IMR-90 (cell line): ENCODE data around the gene SNAP25. TPM values are rescaled to one million over a fixed set of nuclear protein-coding genes. Genes with fewer than 3 reads are reported as not detected.

Experiments
- ATAC-seq: fragments of 200-7000 bp; cut with Tn5 transposase; 2 replicates; pipeline ENCODE4 v1.9.1; 2020; ENCODE audit warnings: low read depth, mild to moderate bottlenecking, moderate library complexity
- BruUV-seq: library from RNA; stranded (reverse); fragments of 400-500 nt; replicated peaks from 2 replicates; lab custom pipeline; 2021; lab: Mats Ljungman, UMichigan
- CTCF ChIA-PET: fragments of 300-600 bp; formaldehyde crosslinking; extraction: SDS; loops from one replicate; lab custom pipeline; 2021; ENCODE audit warnings: antibody characterized with exemption; lab: Yijun Ruan, JAX
- POLR2A ChIA-PET: fragments of 300-600 bp; sonication (Branson Sonifier 250); formaldehyde crosslinking; loops from one replicate; lab custom pipeline; 2022; ENCODE audit warnings: antibody characterized with exemption; ENCODE audit not compliant: unreplicated experiment; lab: Charles Lee
- DNase-seq: peaks from one replicate; pipeline ENCODE4 v3.0.0; 2013
- H2AFZ ChIP-seq: replicated peaks from 2 replicates; pipeline ENCODE3; 2013; ENCODE audit warnings: low read length, mild to moderate bottlenecking; ENCODE audit not compliant: poor library complexity
- H2AK5ac ChIP-seq: 2 replicates; pipeline ENCODE4 v1.6.1; 2013; ENCODE audit warnings: low read depth, low read length, inconsistent platforms
- H2AK9ac ChIP-seq: replicated peaks from 2 replicates; pipeline ENCODE3; 2013; ENCODE audit warnings: mild to moderate bottlenecking, low read depth, low read length, moderate library complexity; ENCODE audit not compliant: poor library complexity
- H2BK120ac ChIP-seq: 2 replicates; pipeline ENCODE4 v1.6.1; 2013; ENCODE audit warnings: low read depth, low read length, inconsistent platforms
- H2BK15ac ChIP-seq: 3 replicates; pipeline ENCODE4 v1.6.1; 2013; ENCODE audit warnings: low read depth, low read length, inconsistent platforms
- H2BK20ac ChIP-seq: 2 replicates; pipeline ENCODE4 v1.6.1; 2013; ENCODE audit warnings: low read depth, mild to moderate bottlenecking, inconsistent platforms, low read length, moderate library complexity
- H2BK5ac ChIP-seq: 2 replicates; pipeline ENCODE4 v1.6.1; 2013; ENCODE audit warnings: mild to moderate bottlenecking, low read depth, low read length, inconsistent platforms; ENCODE audit not compliant: poor library complexity, severe bottlenecking
- H3K14ac ChIP-seq: replicated peaks from 2 replicates; pipeline ENCODE4 v1.6.1; 2013; ENCODE audit warnings: low read depth, low read length, inconsistent platforms
- H3K18ac ChIP-seq: 2 replicates; pipeline ENCODE4 v1.6.1; 2013; ENCODE audit warnings: low read depth, low read length, control low read depth
- H3K23ac ChIP-seq: 2 replicates; pipeline ENCODE4 v1.6.1; 2013; ENCODE audit warnings: low read depth, low read length, inconsistent platforms
- H3K27ac ChIP-seq: 2 replicates; pipeline ENCODE4 v1.5.1; 2013; ENCODE audit warnings: mild to moderate bottlenecking, control low read depth, low read length; ENCODE audit not compliant: insufficient read depth
- H3K27me3 ChIP-seq: 2 replicates; pipeline ENCODE4 v1.6.1; 2013; ENCODE audit warnings: low read length; ENCODE audit not compliant: control insufficient read depth, insufficient read depth
- H3K36me3 ChIP-seq: 2 replicates; pipeline ENCODE4 v1.6.1; 2013; ENCODE audit warnings: low read length, mixed read lengths; ENCODE audit not compliant: control insufficient read depth, insufficient read depth
- H3K4ac ChIP-seq: 2 replicates; pipeline ENCODE4 v1.6.1; 2013; ENCODE audit warnings: low read depth, low read length, inconsistent platforms
- H3K4me1 ChIP-seq: 2 replicates; pipeline ENCODE4 v1.6.1; 2013; ENCODE audit warnings: low read length, mixed read lengths; ENCODE audit not compliant: control insufficient read depth, insufficient read depth
- H3K4me2 ChIP-seq: 2 replicates; pipeline ENCODE4 v1.6.1; 2013; ENCODE audit warnings: low read depth, mild to moderate bottlenecking, control low read depth, low read length, moderate library complexity
- H3K4me3 ChIP-seq: 2 replicates; pipeline ENCODE4 v1.5.1; 2013; ENCODE audit warnings: low read depth, mild to moderate bottlenecking, control low read depth, low read length, moderate library complexity; ENCODE audit not compliant: insufficient read depth
- H3K56ac ChIP-seq: 2 replicates; pipeline ENCODE4 v1.6.1; 2013; ENCODE audit warnings: low read length, inconsistent platforms; ENCODE audit not compliant: insufficient read depth; ENCODE audit errors: extremely low read depth
- H3K79me1 ChIP-seq, 2 experiments: 2 replicates each; pipeline ENCODE4 v1.6.1; 2013; ENCODE audit warnings: low read length in 2 of 2, inconsistent platforms in 1 of 2, low read depth in 1 of 2
- H3K9ac ChIP-seq: 2 replicates; pipeline ENCODE4 v1.6.1; 2013; ENCODE audit warnings: low read depth, low read length, control low read depth
- H3K9me1 ChIP-seq: 2 replicates; pipeline ENCODE4 v1.6.1; 2013; ENCODE audit warnings: low read length, inconsistent platforms; ENCODE audit not compliant: insufficient read depth
- H3K9me3 ChIP-seq: 2 replicates; pipeline ENCODE4 v1.6.1; 2013; ENCODE audit warnings: low read length; ENCODE audit not compliant: control insufficient read depth, insufficient read depth
- H4K20me1 ChIP-seq: 2 replicates; pipeline ENCODE4 v1.6.1; 2013; ENCODE audit warnings: low read length, inconsistent platforms; ENCODE audit not compliant: insufficient read depth
- H4K5ac ChIP-seq: 2 replicates; pipeline ENCODE4 v1.6.1; 2013; ENCODE audit warnings: mild to moderate bottlenecking, low read depth, low read length, control low read depth
- H4K8ac ChIP-seq, 2 experiments: 2 replicates each; pipeline ENCODE4 v1.6.1; 2013; ENCODE audit warnings: low read depth in 2 of 2, low read length in 2 of 2, control low read depth in 1 of 2, inconsistent platforms in 1 of 2
- H4K91ac ChIP-seq: 2 replicates; pipeline ENCODE4 v1.6.1; 2013; ENCODE audit warnings: low read depth, low read length, inconsistent platforms; ENCODE audit not compliant: insufficient read depth
- CEBPB ChIP-seq: IDR thresholded peaks from 2 replicates; pipeline ENCODE4 v1.6.1; 2012; ENCODE audit warnings: low read depth, low read length, improper control_type of control experiment
- CHD1 ChIP-seq: IDR thresholded peaks from 2 replicates; pipeline ENCODE4 v1.6.1; 2012; ENCODE audit warnings: low read depth, low read length, improper control_type of control experiment
- FOS ChIP-seq: fragments of 150-350 bp; IDR thresholded peaks from 2 replicates; pipeline ENCODE4 v1.6.1; 2016; ENCODE audit warnings: low read depth, low read length
- MAFK ChIP-seq: IDR thresholded peaks from 2 replicates; pipeline ENCODE4 v1.6.1; 2012; ENCODE audit warnings: low read depth, low read length, improper control_type of control experiment
- MAZ ChIP-seq: IDR thresholded peaks from 2 replicates; pipeline ENCODE4 v1.6.1; 2012; ENCODE audit warnings: low read depth, mild to moderate bottlenecking, low read length, improper control_type of control experiment, moderate library complexity, borderline replicate concordance
- NFE2L2 ChIP-seq: fragments of 150-350 bp; IDR thresholded peaks from 2 replicates; pipeline ENCODE4 v1.6.1; 2016; ENCODE audit warnings: low read depth, mild to moderate bottlenecking, low read length
- RAD21 ChIP-seq: IDR thresholded peaks from 2 replicates; pipeline ENCODE4 v1.6.1; 2012; ENCODE audit warnings: low read length, improper control_type of control experiment
- RCOR1 ChIP-seq: IDR thresholded peaks from 2 replicates; pipeline ENCODE4 v1.6.1; 2012; ENCODE audit warnings: mild to moderate bottlenecking, low read length, improper control_type of control experiment; ENCODE audit not compliant: insufficient replicate concordance
- RFX5 ChIP-seq: IDR thresholded peaks from 2 replicates; pipeline ENCODE4 v1.8.0; 2012; ENCODE audit warnings: low read depth, mild to moderate bottlenecking, low read length, moderate library complexity
- WGBS, 2 experiments: methylation state at CpG; one replicate each; pipeline versions ENCODE4 v1.1.5 to v1.1.7; 2013; ENCODE audit warnings: missing lambda C conversion rate in 2 of 2; ENCODE audit not compliant: insufficient read length in 1 of 2; ENCODE audit errors: extremely low coverage in 2 of 2; 5-methylcytosine and 5-hydroxymethylcytosine counted together
- dilution Hi-C: fragments of 300-500 bp; cut with HindIII; formaldehyde crosslinking; loops from one replicate; pipeline ENCODE4 v1.14.3; 2018; ENCODE audit warnings: low sequenced_read_pairs; ENCODE audit not compliant: unreplicated experiment
- in situ Hi-C: fragments of 300-500 bp; cut with MboI; formaldehyde crosslinking; loops from 3 replicates; pipeline ENCODE4 v1.14.3; 2019; ENCODE audit warnings: low sequenced_read_pairs, inconsistent platforms, mixed read lengths
- intact Hi-C: fragments of 100-400 bp; cut with micrococcal nuclease; formaldehyde crosslinking; loops from 2 replicates; pipeline ENCODE4 v1.10.0; 2022
- polyA plus RNA-seq, 3 experiments: library from polyadenylated mRNA; depleted of rRNA; stranded (reverse); fragments of >200 nt; gene quantifications; 2 replicates each; pipeline ENCODE4 v1.2.3, GENCODE V29; 2012; ENCODE audit warnings: low replicate concordance in 1 of 3
- total RNA-seq: library from RNA; depleted of rRNA; stranded (reverse); fragments of >200 nt; gene quantifications from 2 replicates; pipeline ENCODE4 v1.2.3, GENCODE V29; 2012
- TF ChIP-seq, protein P1 (sequence below): fragments of 150-350 bp; IDR thresholded peaks from 2 replicates; pipeline ENCODE4 v1.6.1; 2016; ENCODE audit warnings: low read depth, mild to moderate bottlenecking, low read length, moderate library complexity, borderline replicate concordance
- TF ChIP-seq, protein P2 (sequence below): fragments of 150-350 bp; IDR thresholded peaks from 2 replicates; pipeline ENCODE4 v1.6.1; 2017; ENCODE audit warnings: mild to moderate bottlenecking, antibody characterized with exemption, low read length, low read depth

SNAP25 gene
- total and polyA plus RNA-seq, 2 of the 4 experiments (the other 2 are of a cell fraction): 1.1 to 2.8 TPM

DNA sequence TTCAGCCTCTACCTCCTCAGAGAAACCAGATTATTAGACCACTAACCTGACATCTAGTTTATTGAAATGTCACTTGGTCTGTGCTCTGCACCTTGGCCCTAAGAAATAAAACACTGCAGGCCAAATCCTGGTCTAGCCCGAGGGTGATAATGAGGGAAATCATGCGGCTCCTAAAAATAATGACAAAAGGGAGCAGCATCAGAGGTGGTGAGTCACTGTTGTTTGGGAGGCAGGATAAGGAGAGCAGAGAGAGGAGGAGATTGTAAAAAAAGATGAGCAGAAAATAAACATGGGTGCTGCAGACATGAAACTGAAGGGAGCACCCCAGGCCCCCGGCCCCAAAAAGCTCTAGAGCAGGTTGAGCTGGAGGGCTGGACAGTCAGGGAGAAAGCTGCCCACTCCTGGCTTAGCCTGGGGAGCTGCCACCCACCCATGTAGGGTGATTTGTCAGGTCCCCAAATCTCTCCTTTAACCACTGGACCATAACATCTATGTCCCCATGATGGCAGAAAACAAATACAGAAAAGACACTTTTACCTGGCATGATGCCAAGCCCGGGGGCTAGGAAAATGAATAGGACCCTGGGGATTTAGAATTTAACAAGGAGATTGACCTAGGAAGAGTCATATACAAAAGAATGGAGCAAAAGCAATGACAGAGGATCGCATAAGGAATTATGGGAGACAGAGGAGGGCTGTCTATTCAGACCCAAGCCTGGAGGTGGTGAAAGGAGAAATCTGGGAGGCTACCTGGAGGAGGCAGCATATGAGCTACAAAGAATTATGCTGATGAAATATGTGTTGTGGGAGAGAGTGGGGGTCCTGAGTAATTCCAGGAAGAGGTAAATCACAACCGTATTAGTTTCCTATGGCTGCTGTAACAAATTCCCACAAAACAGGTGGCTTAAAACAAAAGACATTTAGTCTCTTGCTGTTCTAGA, 103.7 kb downstream of the SNAP25 start:
- Histone ChIP-seq H3K4ac (no peak overlapping the region), H3K14ac (no peak overlapping the region), H4K20me1 (no peaks in the 10 kb centered on the region), H3K4me2 (no peak overlapping the region), H3K4me3 (no peak overlapping the region), H2AK5ac (no peak overlapping the region; the same call in 1 of the 2 replicates), H2BK5ac (no peak overlapping the region), H3K9me3 (no peaks in the 10 kb centered on the region), H3K36me3 (no peaks in the 10 kb centered on the region), H3K9me1 (no peaks in the 10 kb centered on the region), H3K18ac (no peak overlapping the region; the same call in 1 of the 2 replicates), H4K8ac (no peak overlapping the region), H3K9ac (no peak overlapping the region), H3K27me3 (no peaks in the 10 kb centered on the region), H2BK15ac (peak overlapping the region; percentile 60; the same call in 1 of the 3 replicates), H3K56ac (no peak overlapping the region), H3K27ac (no peak overlapping the region), H3K4me1 (peaks cover 2% of the 10 kb centered on the region; the same call in 1 of the 2 replicates), H4K91ac (no peak overlapping the region), H3K23ac (no peak overlapping the region), H3K79me1 (no peaks in the 10 kb centered on the region), H2BK120ac (no peak overlapping the region), H2AFZ (no peak overlapping the region), H2BK20ac (no peak overlapping the region), H4K5ac (no peak overlapping the region; the same call in 1 of the 2 replicates), H2AK9ac (no peak overlapping the region)
- BruUV-seq: no TSS peak
- CTCF ChIA-PET: interaction anchor here (1.4 kb wide), 1 partner anchor 24 kb away, joined by 4 read pairs; no protein-coding TSS in a partner anchor
- dilution Hi-C loops (no loop called here), in situ Hi-C loops (no loop called here), intact Hi-C loops (no loop called here)
- 61% methylated on average over 3 of the region's 6 CpGs; no CpG with 5 or more reads in 1 of the 2 experiments for WGBS, 2 experiments
- ATAC-seq: peak; percentile 78
- no peak for DNase-seq
- no peak for TF ChIP-seq MAFK
- no peak for TF ChIP-seq RFX5
- TF ChIP-seq RAD21: no peak
- TF ChIP-seq RCOR1: no peak
- TF ChIP-seq, protein P1, sequence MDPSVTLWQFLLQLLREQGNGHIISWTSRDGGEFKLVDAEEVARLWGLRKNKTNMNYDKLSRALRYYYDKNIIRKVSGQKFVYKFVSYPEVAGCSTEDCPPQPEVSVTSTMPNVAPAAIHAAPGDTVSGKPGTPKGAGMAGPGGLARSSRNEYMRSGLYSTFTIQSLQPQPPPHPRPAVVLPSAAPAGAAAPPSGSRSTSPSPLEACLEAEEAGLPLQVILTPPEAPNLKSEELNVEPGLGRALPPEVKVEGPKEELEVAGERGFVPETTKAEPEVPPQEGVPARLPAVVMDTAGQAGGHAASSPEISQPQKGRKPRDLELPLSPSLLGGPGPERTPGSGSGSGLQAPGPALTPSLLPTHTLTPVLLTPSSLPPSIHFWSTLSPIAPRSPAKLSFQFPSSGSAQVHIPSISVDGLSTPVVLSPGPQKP: no peak
- TF ChIP-seq, protein P2, sequence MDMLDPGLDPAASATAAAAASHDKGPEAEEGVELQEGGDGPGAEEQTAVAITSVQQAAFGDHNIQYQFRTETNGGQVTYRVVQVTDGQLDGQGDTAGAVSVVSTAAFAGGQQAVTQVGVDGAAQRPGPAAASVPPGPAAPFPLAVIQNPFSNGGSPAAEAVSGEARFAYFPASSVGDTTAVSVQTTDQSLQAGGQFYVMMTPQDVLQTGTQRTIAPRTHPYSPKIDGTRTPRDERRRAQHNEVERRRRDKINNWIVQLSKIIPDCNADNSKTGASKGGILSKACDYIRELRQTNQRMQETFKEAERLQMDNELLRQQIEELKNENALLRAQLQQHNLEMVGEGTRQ: no peak
- no peak for TF ChIP-seq FOS
- TF ChIP-seq MAZ: no peak
- no peak for TF ChIP-seq NFE2L2
- TF ChIP-seq CEBPB: no peak
- no peak for TF ChIP-seq CHD1
- POLR2A ChIA-PET: no interaction called here
